ENCODE measurements around the gene DDX52.

GRCh38 chr17:37564252-37564651 is 79.0 kb downstream of the DDX52 start:
- TF ChIP-seq, protein P1, sequence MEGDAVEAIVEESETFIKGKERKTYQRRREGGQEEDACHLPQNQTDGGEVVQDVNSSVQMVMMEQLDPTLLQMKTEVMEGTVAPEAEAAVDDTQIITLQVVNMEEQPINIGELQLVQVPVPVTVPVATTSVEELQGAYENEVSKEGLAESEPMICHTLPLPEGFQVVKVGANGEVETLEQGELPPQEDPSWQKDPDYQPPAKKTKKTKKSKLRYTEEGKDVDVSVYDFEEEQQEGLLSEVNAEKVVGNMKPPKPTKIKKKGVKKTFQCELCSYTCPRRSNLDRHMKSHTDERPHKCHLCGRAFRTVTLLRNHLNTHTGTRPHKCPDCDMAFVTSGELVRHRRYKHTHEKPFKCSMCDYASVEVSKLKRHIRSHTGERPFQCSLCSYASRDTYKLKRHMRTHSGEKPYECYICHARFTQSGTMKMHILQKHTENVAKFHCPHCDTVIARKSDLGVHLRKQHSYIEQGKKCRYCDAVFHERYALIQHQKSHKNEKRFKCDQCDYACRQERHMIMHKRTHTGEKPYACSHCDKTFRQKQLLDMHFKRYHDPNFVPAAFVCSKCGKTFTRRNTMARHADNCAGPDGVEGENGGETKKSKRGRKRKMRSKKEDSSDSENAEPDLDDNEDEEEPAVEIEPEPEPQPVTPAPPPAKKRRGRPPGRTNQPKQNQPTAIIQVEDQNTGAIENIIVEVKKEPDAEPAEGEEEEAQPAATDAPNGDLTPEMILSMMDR (IDR thresholded peaks at IDR 0.05 in 4 of 5, conservative IDR thresholded peaks at IDR 0.05 in 1 of 5), result no peak
- TF ChIP-seq POLR2A (IDR thresholded peaks at IDR 0.05), result no peak

All from gastrocnemius medialis (tissue), 4 donors.